SK-N-SH (cell line): Measurements from ENCODE around the gene BAG5. TPM values are rescaled to one million over a fixed set of nuclear protein-coding genes. Genes with fewer than 3 reads are reported as not detected.

ENCODE experiments used
- CTCF ChIA-PET: fragments of 300-600, 350-600 bp; formaldehyde crosslinking; extraction: SDS; loops from one replicate; lab custom pipeline; 2021; lab: Yijun Ruan, JAX
- POLR2A ChIA-PET: fragments of 350-600 bp; sonication (Branson Sonifier 250); formaldehyde crosslinking; extraction: SDS; loops from one replicate; lab custom pipeline; 2020; ENCODE audit warnings: antibody characterized with exemption, inconsistent platforms; lab: Yijun Ruan, JAX
- DNase-seq: peaks from one replicate; pipeline ENCODE4 v3.0.0; 2012
- H2AFZ ChIP-seq: fragments of 200-600 bp; sonication (generic); 2 replicates; pipeline ENCODE4 v1.8.1; 2016; ENCODE audit warnings: antibody characterized with exemption, mild to moderate bottlenecking, low read depth
- H3F3A ChIP-seq: fragments of 200-600 bp; sonication (generic); replicated peaks from 2 replicates; pipeline ENCODE3; 2016; ENCODE audit warnings: antibody characterized with exemption, mild to moderate bottlenecking; ENCODE audit not compliant: insufficient read depth
- H3K27ac ChIP-seq, 2 experiments: fragments of 200-500 bp in 1 of 2; fragments of 200-600 bp in 1 of 2; sonication (Bioruptor generic) in 1 of 2; sonication (generic), shearing (Covaris generic) in 1 of 2; 2 replicates each; pipeline versions ENCODE4 v1.5.1 to v1.6.1; 2014 to 2016; ENCODE audit warnings: low read depth in 2 of 2, inconsistent platforms in 1 of 2, low read length in 1 of 2, mild to moderate bottlenecking in 1 of 2, mixed read lengths in 1 of 2
- H3K27me3 ChIP-seq: fragments of 200-600 bp; sonication (generic), shearing (Covaris generic); 2 replicates; pipeline ENCODE4 v1.6.1; 2016; ENCODE audit warnings: mixed run types; ENCODE audit not compliant: insufficient read depth
- H3K36me3 ChIP-seq, 2 experiments: fragments of 200-500 bp in 1 of 2; fragments of 200-600 bp in 1 of 2; sonication (Bioruptor generic) in 1 of 2; sonication (generic) in 1 of 2; replicated peaks in 1 of 2; 2 replicates each; pipeline versions ENCODE3 to v1.5.1; 2014 to 2016; ENCODE audit warnings: low read length in 1 of 2, mild to moderate bottlenecking in 1 of 2; ENCODE audit not compliant: insufficient read depth in 2 of 2, control insufficient read depth in 1 of 2
- H3K4me1 ChIP-seq, 2 experiments: fragments of 200-500 bp in 1 of 2; fragments of 200-600 bp in 1 of 2; sonication (Bioruptor generic) in 1 of 2; sonication (generic), shearing (Covaris generic) in 1 of 2; 2 replicates each; pipeline versions ENCODE4 v1.5.1 to v1.6.1; 2014 to 2016; ENCODE audit warnings: low read depth in 1 of 2, low read length in 1 of 2, mixed run types in 1 of 2; ENCODE audit not compliant: insufficient read depth in 2 of 2, control insufficient read depth in 1 of 2
- H3K4me2 ChIP-seq: fragments of 200-600 bp; sonication (generic), shearing (Covaris generic); 2 replicates; pipeline ENCODE4 v1.6.1; 2017; ENCODE audit warnings: mixed run types
- H3K4me3 ChIP-seq, 2 experiments: fragments of 200-500 bp in 1 of 2; fragments of 200-600 bp in 1 of 2; sonication (Bioruptor generic) in 1 of 2; sonication (generic), shearing (Covaris generic) in 1 of 2; 2 replicates each; pipeline versions ENCODE4 v1.5.1 to v1.8.1; 2014 to 2016; ENCODE audit warnings: low read depth in 2 of 2, inconsistent platforms in 1 of 2, low read length in 1 of 2, mild to moderate bottlenecking in 1 of 2, mixed read lengths in 1 of 2, moderate library complexity in 1 of 2
- H3K79me2 ChIP-seq: fragments of 200-600 bp; sonication (generic); 2 replicates; pipeline ENCODE4 v1.8.1; 2017; ENCODE audit warnings: mild to moderate bottlenecking; ENCODE audit not compliant: insufficient read depth
- H3K9ac ChIP-seq: fragments of 200-600 bp; sonication (generic); 2 replicates; pipeline ENCODE4 v1.6.1; 2017; ENCODE audit warnings: mixed run types
- H3K9me2 ChIP-seq: fragments of 200-600 bp; sonication (generic); 2 replicates; pipeline ENCODE4 v1.6.1; 2017; ENCODE audit warnings: mixed run types
- H3K9me3 ChIP-seq: fragments of 200-600 bp; sonication (generic); 2 replicates; pipeline ENCODE4 v1.6.1; 2017; ENCODE audit warnings: mixed run types, mild to moderate bottlenecking, moderate library complexity
- H4K20me1 ChIP-seq: fragments of 200-600 bp; sonication (generic); 2 replicates; pipeline ENCODE4 v1.6.1; 2017; ENCODE audit warnings: mild to moderate bottlenecking, mixed run types; ENCODE audit not compliant: insufficient read depth
- CHD2 ChIP-seq: fragments of 150-350 bp; IDR thresholded peaks from 2 replicates; pipeline ENCODE4 v1.6.1; 2018; ENCODE audit warnings: low read length; ENCODE audit not compliant: partially characterized antibody
- ELF1 ChIP-seq: IDR thresholded peaks from 2 replicates; pipeline ENCODE4 v1.4.0; 2012
- EP300 ChIP-seq, 2 experiments: IDR thresholded peaks; 2 replicates each; pipeline versions ENCODE4 v1.4.0 to v1.6.1; 2012; ENCODE audit warnings: borderline replicate concordance in 1 of 2, low read depth in 1 of 2, low read length in 1 of 2
- EZH2phosphoT487 ChIP-seq: fragments of 200-600 bp; sonication (generic); IDR thresholded peaks from 2 replicates; pipeline ENCODE4 v1.6.1; 2017; ENCODE audit warnings: low read depth, mixed run types, mild to moderate bottlenecking, antibody characterized with exemption, moderate library complexity, borderline replicate concordance
- FOSL2 ChIP-seq: IDR thresholded peaks from 2 replicates; pipeline ENCODE4 v1.4.0; 2012; ENCODE audit warnings: low read depth, mild to moderate bottlenecking, moderate library complexity, borderline replicate concordance
- JUND ChIP-seq: IDR thresholded peaks from 2 replicates; pipeline ENCODE4 v1.4.0; 2012
- MEF2A ChIP-seq: IDR thresholded peaks from 2 replicates; pipeline ENCODE4 v1.4.0; 2012; ENCODE audit warnings: low read depth, borderline replicate concordance
- NRF1 ChIP-seq: IDR thresholded peaks from 2 replicates; pipeline ENCODE4 v1.6.1; 2012; ENCODE audit warnings: low read depth, mild to moderate bottlenecking, low read length
- POLR2AphosphoS5 ChIP-seq: IDR thresholded peaks from 2 replicates; pipeline ENCODE4 v1.6.1; 2012; ENCODE audit warnings: low read depth, low read length
- RAD21 ChIP-seq: IDR thresholded peaks from 2 replicates; pipeline ENCODE4 v1.6.1; 2012; ENCODE audit warnings: mild to moderate bottlenecking, low read length
- RCOR1 ChIP-seq: fragments of 150-350 bp; IDR thresholded peaks from 2 replicates; pipeline ENCODE4 v1.6.1; 2017; ENCODE audit warnings: antibody characterized with exemption, low read length
- REST ChIP-seq: IDR thresholded peaks from 2 replicates; pipeline ENCODE4 v1.6.1; 2012; ENCODE audit warnings: mild to moderate bottlenecking, low read depth, low read length, moderate library complexity
- RFX5 ChIP-seq: IDR thresholded peaks from 2 replicates; pipeline ENCODE4 v1.6.1; 2012; ENCODE audit warnings: mild to moderate bottlenecking, improper control_type of control experiment, low read length
- SMC3 ChIP-seq: IDR thresholded peaks from 2 replicates; pipeline ENCODE4 v1.6.1; 2012; ENCODE audit warnings: low read depth, low read length, improper control_type of control experiment
- YY1 ChIP-seq: IDR thresholded peaks from 2 replicates; pipeline ENCODE4 v1.4.0; 2012; ENCODE audit warnings: low read depth, mild to moderate bottlenecking
- WGBS: methylation state at CpG from one replicate; pipeline ENCODE4 v1.1.6; 2017; ENCODE audit warnings: low lambda C conversion rate; 5-methylcytosine and 5-hydroxymethylcytosine counted together
- polyA plus RNA-seq, 3 experiments: library from polyadenylated mRNA; depleted of rRNA; stranded (reverse); fragments of >200 nt; gene quantifications; 2 replicates each; pipeline ENCODE4 v1.2.3, GENCODE V29; 2012
- TF ChIP-seq, protein P1 (sequence below): fragments of 150-350 bp; IDR thresholded peaks from 2 replicates; pipeline ENCODE4 v1.6.1; 2016; ENCODE audit warnings: mild to moderate bottlenecking, low read depth, low read length
- TF ChIP-seq, protein P2 (sequence below): IDR thresholded peaks from 2 replicates; pipeline ENCODE4 v1.4.0; 2012; ENCODE audit warnings: low read depth, borderline replicate concordance

BAG5 gene
- polyA plus RNA-seq, 1 of the 3 experiments (the other 2 are of a cell fraction): 5.2 TPM

DNA sequence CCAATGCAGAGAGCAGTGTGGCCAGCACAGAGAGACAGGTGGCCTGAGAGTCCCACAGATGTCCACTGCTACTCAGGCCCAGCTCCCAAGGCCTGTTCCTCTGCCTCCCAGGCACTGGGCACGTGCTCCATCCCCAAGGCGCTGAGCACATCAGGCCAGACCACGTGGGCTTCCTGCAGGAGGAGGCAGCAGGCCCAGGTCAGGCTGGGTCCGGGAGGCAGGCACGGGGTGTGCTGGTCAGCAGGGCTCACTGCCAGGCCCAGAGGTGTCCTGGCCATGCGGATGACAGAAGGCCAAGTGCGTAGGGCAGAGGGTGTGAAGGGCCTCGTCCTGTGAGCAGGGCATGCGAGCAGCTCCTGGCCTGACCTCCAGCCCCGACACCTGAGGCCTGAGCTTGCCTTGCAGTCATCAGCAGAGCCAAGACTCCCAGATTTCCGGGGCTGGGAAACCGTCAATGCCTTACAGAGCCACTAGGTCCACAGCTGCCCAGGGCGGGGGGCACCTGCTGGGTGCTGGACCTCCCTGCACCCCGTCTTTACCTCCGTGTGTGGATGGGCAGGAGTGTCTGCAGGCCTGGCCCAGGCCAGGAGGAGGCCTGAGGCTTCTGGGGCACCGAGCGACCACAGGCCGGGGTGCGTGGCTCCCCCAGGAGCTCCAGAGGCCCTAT, 18.6 kb downstream of the BAG5 start:
- Histone ChIP-seq H3K36me3 (no peaks in the 10 kb centered on the region), H3K27me3 (no peaks in the 10 kb centered on the region), H3K4me3 (no peak overlapping the region), H3K79me2 (no peaks in the 10 kb centered on the region), H3K9ac (no peak overlapping the region), H3K9me3 (no peaks in the 10 kb centered on the region), H3K4me2 (no peak overlapping the region), H3K27ac (no peak overlapping the region; a peak in 1 of 4 replicates), H2AFZ (no peak overlapping the region), H3K4me1 (peaks cover 16 to 40% of the 10 kb centered on the region in 2 experiments; a peak in 3 of 4 replicates), H4K20me1 (peaks cover 17% of the 10 kb centered on the region), H3K9me2 (no peaks in the 10 kb centered on the region), H3F3A (peaks cover 13% of the 10 kb centered on the region)
- ChIA-PET CTCF (interaction anchor here (1.0 to 11.6 kb wide), 6 partner anchors 10 to 153 kb away, joined by 3 to 120 read pairs (median 5); partner anchors contain the start of gene CKB), POLR2A (interaction anchor here (1.2 to 3.9 kb wide), 3 partner anchors 12 to 22 kb away, joined by 4 to 19 read pairs (median 6); partner anchors contain the start of genes CKB and TRMT61A)
- no peak for TF ChIP-seq MEF2A
- TF ChIP-seq EP300 (IDR thresholded peaks at IDR 0.05; ENCODE audit: borderline replicate concordance in 1 of 2, low read depth in 1 of 2, low read length in 1 of 2): no peak
- no peak for TF ChIP-seq FOSL2
- no peak for TF ChIP-seq SMC3
- no peak for TF ChIP-seq POLR2AphosphoS5
- TF ChIP-seq RFX5: no peak
- TF ChIP-seq REST: no peak
- no peak for TF ChIP-seq RCOR1
- TF ChIP-seq EZH2phosphoT487: no peak
- TF ChIP-seq CHD2: no peak
- TF ChIP-seq RAD21: no peak
- TF ChIP-seq, protein P1, sequence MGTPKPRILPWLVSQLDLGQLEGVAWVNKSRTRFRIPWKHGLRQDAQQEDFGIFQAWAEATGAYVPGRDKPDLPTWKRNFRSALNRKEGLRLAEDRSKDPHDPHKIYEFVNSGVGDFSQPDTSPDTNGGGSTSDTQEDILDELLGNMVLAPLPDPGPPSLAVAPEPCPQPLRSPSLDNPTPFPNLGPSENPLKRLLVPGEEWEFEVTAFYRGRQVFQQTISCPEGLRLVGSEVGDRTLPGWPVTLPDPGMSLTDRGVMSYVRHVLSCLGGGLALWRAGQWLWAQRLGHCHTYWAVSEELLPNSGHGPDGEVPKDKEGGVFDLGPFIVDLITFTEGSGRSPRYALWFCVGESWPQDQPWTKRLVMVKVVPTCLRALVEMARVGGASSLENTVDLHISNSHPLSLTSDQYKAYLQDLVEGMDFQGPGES: no peak
- TF ChIP-seq YY1: no peak
- TF ChIP-seq NRF1: no peak
- TF ChIP-seq JUND: no peak
- TF ChIP-seq ELF1: no peak
- TF ChIP-seq, protein P2, sequence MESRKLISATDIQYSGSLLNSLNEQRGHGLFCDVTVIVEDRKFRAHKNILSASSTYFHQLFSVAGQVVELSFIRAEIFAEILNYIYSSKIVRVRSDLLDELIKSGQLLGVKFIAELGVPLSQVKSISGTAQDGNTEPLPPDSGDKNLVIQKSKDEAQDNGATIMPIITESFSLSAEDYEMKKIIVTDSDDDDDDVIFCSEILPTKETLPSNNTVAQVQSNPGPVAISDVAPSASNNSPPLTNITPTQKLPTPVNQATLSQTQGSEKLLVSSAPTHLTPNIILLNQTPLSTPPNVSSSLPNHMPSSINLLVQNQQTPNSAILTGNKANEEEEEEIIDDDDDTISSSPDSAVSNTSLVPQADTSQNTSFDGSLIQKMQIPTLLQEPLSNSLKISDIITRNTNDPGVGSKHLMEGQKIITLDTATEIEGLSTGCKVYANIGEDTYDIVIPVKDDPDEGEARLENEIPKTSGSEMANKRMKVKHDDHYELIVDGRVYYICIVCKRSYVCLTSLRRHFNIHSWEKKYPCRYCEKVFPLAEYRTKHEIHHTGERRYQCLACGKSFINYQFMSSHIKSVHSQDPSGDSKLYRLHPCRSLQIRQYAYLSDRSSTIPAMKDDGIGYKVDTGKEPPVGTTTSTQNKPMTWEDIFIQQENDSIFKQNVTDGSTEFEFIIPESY: no peak
- 93% methylated on average over 5 of the region's 19 CpGs for WGBS
- DNase-seq: peak; percentile 35
